ENCODE results near the gene COPS4. TPM values are rescaled to one million over a fixed set of nuclear protein-coding genes. Genes with fewer than 3 reads are reported as not detected.
A peak's percentile ranks its signal among the peaks of the same experiment; 100 is the strongest.
"Not testable (repeated sequence)": the region's sequence is repeated elsewhere in the genome, so short reads cannot be mapped to it uniquely, and the experiment has no call there.

COPS4 gene
- total and polyA plus RNA-seq, 4 donors, result 31.7 to 35.7 (median 35.2) TPM

- Histone ChIP-seq H3K9me3 (ENCODE audit: control insufficient read depth, low read length) (no peaks in the 10 kb centered on the region), H3K4me1 (ENCODE audit: control insufficient read depth in 1 of 2, insufficient read depth in 2 of 2, low read length in 2 of 2) (no peaks in the 10 kb centered on the region), H3K27ac (ENCODE audit: low read depth in 1 of 2, low read length in 2 of 2) (no peak overlapping the region), H3K36me3 (ENCODE audit: control insufficient read depth in 1 of 2, insufficient read depth in 2 of 2, low read length in 1 of 2) (no peaks in the 10 kb centered on the region), H3K27me3 (ENCODE audit: control insufficient read depth in 1 of 2, insufficient read depth in 2 of 2, low read length in 1 of 2) (no peaks in the 10 kb centered on the region), H3K4me3 (ENCODE audit: low read length in 2 of 2) (peak overlapping the region; percentile 82 to 99)
- WGBS, 2 donors, result 2% methylated on average over 13 of the region's 13 CpGs
- ATAC-seq (ENCODE audit: low FRiP score) (no peak), DNase-seq (no peak)
- intact Hi-C loops (cut with DNase I), result loop anchor here (1.0 to 10.0 kb wide), 7 partner anchors 21 to 729 kb away; partner anchors contain the start of genes HNRNPD (in 2 of the 2), COPS4 (in 1 of the 2), SEC31A (in 1 of the 2) and THAP9 (in 1 of the 2)
Observed at GRCh38 chr4:83013420-83013867, 21.5 kb upstream of the COPS4 start.

- intact Hi-C loops (cut with DNase I), result loop anchor here (1.0 to 10.0 kb wide), 7 partner anchors 20 to 729 kb away; partner anchors contain the start of genes HNRNPD (in 2 of the 2), COPS4 (in 1 of the 2), SEC31A (in 1 of the 2) and THAP9 (in 1 of the 2)
- no peak overlapping the region for H3K4me3 ChIP-seq (ENCODE audit: low read length in 2 of 2)
- H3K27me3 ChIP-seq (ENCODE audit: control insufficient read depth in 1 of 2, insufficient read depth in 2 of 2, low read length in 1 of 2), result no peaks in the 10 kb centered on the region
- no peaks in the 10 kb centered on the region for H3K9me3 ChIP-seq (ENCODE audit: control insufficient read depth, low read length)
- H3K27ac ChIP-seq (ENCODE audit: low read depth in 1 of 2, low read length in 2 of 2), result no peak overlapping the region
- H3K36me3 ChIP-seq (ENCODE audit: control insufficient read depth in 1 of 2, insufficient read depth in 2 of 2, low read length in 1 of 2), result no peaks in the 10 kb centered on the region
- H3K4me1 ChIP-seq (ENCODE audit: control insufficient read depth in 1 of 2, insufficient read depth in 2 of 2, low read length in 2 of 2), result no peaks in the 10 kb centered on the region
- ATAC-seq (ENCODE audit: low FRiP score) (no peak), DNase-seq (no peak)
Observed at GRCh38 chr4:83013902-83014301, 21.1 kb upstream of the COPS4 start.

DNA sequence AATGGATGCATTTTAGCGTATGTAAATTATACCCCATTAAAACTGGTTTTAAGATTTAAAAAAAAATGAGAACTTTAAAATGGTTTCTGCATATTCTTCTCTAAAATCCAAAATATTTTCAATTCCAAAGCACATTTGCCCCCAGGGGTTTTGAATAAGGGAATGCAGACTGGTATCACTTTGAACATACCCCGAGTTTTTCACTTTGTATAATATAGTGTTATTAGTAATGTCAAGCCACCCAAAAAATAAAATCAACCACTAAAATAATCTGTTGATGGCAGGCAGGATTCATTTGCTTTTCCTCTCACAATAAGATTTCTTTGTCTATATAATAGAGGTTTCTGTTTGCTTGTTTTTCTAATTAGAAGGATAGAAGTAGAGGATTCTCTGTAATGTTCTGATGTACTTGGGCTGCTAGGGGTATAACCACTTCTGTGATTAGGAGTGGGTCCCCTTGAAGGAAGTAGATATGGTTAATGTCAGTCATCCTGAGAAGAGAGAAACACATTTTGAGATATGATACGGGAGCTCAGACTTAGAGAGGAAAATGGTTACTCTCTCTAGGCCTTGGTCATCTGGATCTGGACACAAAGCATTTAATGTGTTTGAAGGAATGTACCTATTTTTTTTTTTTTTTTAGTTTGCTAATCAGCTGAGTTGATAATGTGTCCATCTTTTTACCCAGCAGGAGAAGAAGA lies 15.0 kb upstream of the COPS4 start:
- ATAC-seq (ENCODE audit: low FRiP score), result no peak
- WGBS, 2 donors, result 83 to 84% methylated on average over 3 of the region's 3 CpGs

GRCh38 chr4:83022724-83023450 lies 12.1 kb upstream of the COPS4 start:
- WGBS, 2 donors, result 83 to 85% methylated on average over 2 of the region's 2 CpGs
- peaks cover 0 to 1% of the 10 kb centered on the region in 2 donors for H3K27me3 ChIP-seq (ENCODE audit: control insufficient read depth in 1 of 2, insufficient read depth in 2 of 2, low read length in 1 of 2)
- ATAC-seq (ENCODE audit: low FRiP score) (no peak), DNase-seq (no peak)
- no peak overlapping the region for H3K4me3 ChIP-seq (ENCODE audit: low read length in 2 of 2)
- H3K27ac ChIP-seq (ENCODE audit: low read depth in 1 of 2, low read length in 2 of 2), result no peak overlapping the region
- H3K4me1 ChIP-seq (ENCODE audit: control insufficient read depth in 1 of 2, insufficient read depth in 2 of 2, low read length in 2 of 2), result no peaks in the 10 kb centered on the region
- H3K9me3 ChIP-seq (ENCODE audit: control insufficient read depth, low read length), result no peaks in the 10 kb centered on the region
- H3K36me3 ChIP-seq (ENCODE audit: control insufficient read depth in 1 of 2, insufficient read depth in 2 of 2, low read length in 1 of 2), result no peaks in the 10 kb centered on the region
- intact Hi-C loops (cut with DNase I), result no loop called here

More for the DNA sequence above, 15.0 kb upstream of the COPS4 start:
- no peak for DNase-seq
- Histone ChIP-seq H3K36me3 (ENCODE audit: control insufficient read depth in 1 of 2, insufficient read depth in 2 of 2, low read length in 1 of 2) (no peaks in the 10 kb centered on the region), H3K27ac (ENCODE audit: low read depth in 1 of 2, low read length in 2 of 2) (no peak overlapping the region), H3K27me3 (ENCODE audit: control insufficient read depth in 1 of 2, insufficient read depth in 2 of 2, low read length in 1 of 2) (peaks cover 0 to 1% of the 10 kb centered on the region in 2 donors), H3K4me1 (ENCODE audit: control insufficient read depth in 1 of 2, insufficient read depth in 2 of 2, low read length in 2 of 2) (no peaks in the 10 kb centered on the region), H3K9me3 (ENCODE audit: control insufficient read depth, low read length) (no peaks in the 10 kb centered on the region), H3K4me3 (ENCODE audit: low read length in 2 of 2) (no peak overlapping the region)
- intact Hi-C loops (cut with DNase I), result loop anchor here (10.0 kb wide), 3 partner anchors 125 to 735 kb away; partner anchors contain the start of genes HNRNPD (in 1 of the 2) and SEC31A (in 1 of the 2)

- ATAC-seq (ENCODE audit: low FRiP score); H3K4me1 ChIP-seq (ENCODE audit: control insufficient read depth in 1 of 2, insufficient read depth in 2 of 2, low read length in 2 of 2); H3K9me3 ChIP-seq (ENCODE audit: control insufficient read depth, low read length); H3K27ac ChIP-seq (ENCODE audit: low read depth in 1 of 2, low read length in 2 of 2); H3K36me3 ChIP-seq (ENCODE audit: control insufficient read depth in 1 of 2, insufficient read depth in 2 of 2, low read length in 1 of 2); DNase-seq; H3K27me3 ChIP-seq (ENCODE audit: control insufficient read depth in 1 of 2, insufficient read depth in 2 of 2, low read length in 1 of 2); H3K4me3 ChIP-seq (ENCODE audit: low read length in 2 of 2); intact Hi-C loops (cut with DNase I): not testable (repeated sequence)
- 88 to 100% methylated on average over 1 of the region's 1 CpG for WGBS, 2 donors
Observed at GRCh38 chr4:83023599-83023998, 11.4 kb upstream of the COPS4 start.

- Histone ChIP-seq H3K27ac (ENCODE audit: low read depth in 1 of 2, low read length in 2 of 2) (no peak overlapping the region), H3K9me3 (ENCODE audit: control insufficient read depth, low read length) (no peaks in the 10 kb centered on the region), H3K36me3 (ENCODE audit: control insufficient read depth in 1 of 2, insufficient read depth in 2 of 2, low read length in 1 of 2) (no peaks in the 10 kb centered on the region), H3K27me3 (ENCODE audit: control insufficient read depth in 1 of 2, insufficient read depth in 2 of 2, low read length in 1 of 2) (peaks cover 0 to 1% of the 10 kb centered on the region in 2 donors), H3K4me1 (ENCODE audit: control insufficient read depth in 1 of 2, insufficient read depth in 2 of 2, low read length in 2 of 2) (no peaks in the 10 kb centered on the region), H3K4me3 (ENCODE audit: low read length in 2 of 2) (no peak overlapping the region)
- no peak for DNase-seq
- 73 to 74% methylated on average over 2 of the region's 2 CpGs for WGBS, 2 donors
- ATAC-seq (ENCODE audit: low FRiP score), result no peak
- intact Hi-C loops (cut with DNase I), result no loop called here
Observed at GRCh38 chr4:83024233-83024632, 10.8 kb upstream of the COPS4 start.

GRCh38 chr4:83025563-83025962 lies 9.4 kb upstream of the COPS4 start:
- no peak overlapping the region for H3K27ac ChIP-seq (ENCODE audit: low read depth in 1 of 2, low read length in 2 of 2)
- no peak overlapping the region for H3K4me3 ChIP-seq (ENCODE audit: low read length in 2 of 2)
- H3K4me1 ChIP-seq (ENCODE audit: control insufficient read depth in 1 of 2, insufficient read depth in 2 of 2, low read length in 2 of 2), result no peaks in the 10 kb centered on the region
- no peak for ATAC-seq (ENCODE audit: low FRiP score)
- peaks cover 0 to 1% of the 10 kb centered on the region in 2 donors for H3K27me3 ChIP-seq (ENCODE audit: control insufficient read depth in 1 of 2, insufficient read depth in 2 of 2, low read length in 1 of 2)
- no peaks in the 10 kb centered on the region for H3K36me3 ChIP-seq (ENCODE audit: control insufficient read depth in 1 of 2, insufficient read depth in 2 of 2, low read length in 1 of 2)
- no peaks in the 10 kb centered on the region for H3K9me3 ChIP-seq (ENCODE audit: control insufficient read depth, low read length)
- DNase-seq, result no peak
- intact Hi-C loops (cut with DNase I), result no loop called here

GRCh38 chr4:83028976-83029375 lies 6.0 kb upstream of the COPS4 start:
- H3K36me3 ChIP-seq (ENCODE audit: control insufficient read depth in 1 of 2, insufficient read depth in 2 of 2, low read length in 1 of 2), result no peaks in the 10 kb centered on the region
- H3K27me3 ChIP-seq (ENCODE audit: control insufficient read depth in 1 of 2, insufficient read depth in 2 of 2, low read length in 1 of 2), result peaks cover 0 to 1% of the 10 kb centered on the region in 2 donors
- intact Hi-C loops (cut with DNase I), result no loop called here
- DNase-seq, result no peak
- no peaks in the 10 kb centered on the region for H3K9me3 ChIP-seq (ENCODE audit: control insufficient read depth, low read length)
- no peak overlapping the region for H3K27ac ChIP-seq (ENCODE audit: low read depth in 1 of 2, low read length in 2 of 2)
- no peak overlapping the region for H3K4me3 ChIP-seq (ENCODE audit: low read length in 2 of 2)
- no peak for ATAC-seq (ENCODE audit: low FRiP score)
- 46 to 48% methylated on average over 3 of the region's 3 CpGs for WGBS, 2 donors
- no peaks in the 10 kb centered on the region for H3K4me1 ChIP-seq (ENCODE audit: control insufficient read depth in 1 of 2, insufficient read depth in 2 of 2, low read length in 2 of 2)

Measured in aorta (tissue), 5 donors.